OCI-LY1 (cell line): Measurements from ENCODE around the gene MZF1.

Experiments
- H2AFZ ChIP-seq: fragments of 200-600 bp; sonication (generic), shearing (Covaris generic); 2 replicates; pipeline ENCODE4 v1.6.0; 2014; ENCODE audit warnings: antibody characterized with exemption, mild to moderate bottlenecking, low read length
- H3F3A ChIP-seq: fragments of 200-600 bp; sonication (generic), shearing (Covaris generic); 2 replicates; pipeline ENCODE4 v1.6.0; 2014; ENCODE audit warnings: mild to moderate bottlenecking, antibody characterized with exemption, low read length, moderate library complexity; ENCODE audit not compliant: insufficient read depth
- H3K27ac ChIP-seq: fragments of 200-600 bp; sonication (generic); 2 replicates; pipeline ENCODE4 v1.5.1; 2014; ENCODE audit warnings: low read length, mixed run types, mild to moderate bottlenecking, low read depth; ENCODE audit not compliant: poor library complexity, severe bottlenecking
- H3K27me3 ChIP-seq: fragments of 200-600 bp; sonication (generic); 2 replicates; pipeline ENCODE4 v1.6.0; 2014; ENCODE audit warnings: antibody characterized with exemption, mild to moderate bottlenecking, low read length, moderate library complexity; ENCODE audit not compliant: insufficient read depth
- H3K36me3 ChIP-seq: fragments of 200-600 bp; sonication (generic); 2 replicates; pipeline ENCODE4 v1.6.1; 2014; ENCODE audit warnings: mild to moderate bottlenecking, antibody characterized with exemption, low read length, moderate library complexity, mixed read lengths; ENCODE audit not compliant: insufficient read depth
- H3K4me1 ChIP-seq: fragments of 200-600 bp; sonication (generic); 2 replicates; pipeline ENCODE4 v1.5.1; 2014; ENCODE audit warnings: mild to moderate bottlenecking, low read length, moderate library complexity; ENCODE audit not compliant: insufficient read depth, severe bottlenecking
- H3K4me2 ChIP-seq: fragments of 200-600 bp; sonication (generic), shearing (Covaris generic); 2 replicates; pipeline ENCODE4 v1.6.1; 2014; ENCODE audit warnings: low read length
- H3K4me3 ChIP-seq: fragments of 200-600 bp; sonication (generic); 2 replicates; pipeline ENCODE4 v1.5.1; 2014; ENCODE audit warnings: low read length, low read depth, mild to moderate bottlenecking, mixed read lengths; ENCODE audit not compliant: poor library complexity, severe bottlenecking
- H3K79me2 ChIP-seq: fragments of 200-600 bp; shearing (Covaris generic); 2 replicates; pipeline ENCODE4 v1.6.1; 2016; ENCODE audit warnings: mixed run types, low read length, mixed read lengths; ENCODE audit not compliant: insufficient read depth
- H3K9ac ChIP-seq: fragments of 200-600 bp; sonication (generic), shearing (Covaris generic); 2 replicates; pipeline ENCODE4 v1.6.1; 2014; ENCODE audit warnings: mild to moderate bottlenecking, low read length, mixed read lengths
- H3K9me2 ChIP-seq: fragments of 200-600 bp; sonication (generic), shearing (Covaris generic); 2 replicates; pipeline ENCODE4 v1.6.1; 2014; ENCODE audit warnings: low read depth, mild to moderate bottlenecking, low read length, mixed read lengths
- H3K9me3 ChIP-seq: fragments of 200-600 bp; shearing (Covaris generic); 2 replicates; pipeline ENCODE4 v1.6.1; 2014; ENCODE audit warnings: low read length, mixed read lengths
- H4K20me1 ChIP-seq: fragments of 200-600 bp; sonication (generic), shearing (Covaris generic); 2 replicates; pipeline ENCODE4 v1.6.0; 2016; ENCODE audit warnings: mild to moderate bottlenecking, low read length; ENCODE audit not compliant: insufficient read depth
- EZH2 ChIP-seq: fragments of 200-600 bp; sonication (generic), shearing (Covaris generic); IDR thresholded peaks from 2 replicates; pipeline ENCODE4 v1.8.0; 2017; ENCODE audit warnings: borderline replicate concordance, mixed run types, mild to moderate bottlenecking, antibody characterized with exemption, low read length, moderate library complexity, mixed read lengths
- TF ChIP-seq, protein P1 (sequence below): fragments of 200-600 bp; sonication (generic), shearing (Covaris generic); IDR thresholded peaks from 2 replicates; pipeline ENCODE4 v1.5.1; 2017; ENCODE audit warnings: mild to moderate bottlenecking, antibody characterized with exemption, low read length, moderate library complexity, mixed read lengths

MZF1 gene

DNA sequence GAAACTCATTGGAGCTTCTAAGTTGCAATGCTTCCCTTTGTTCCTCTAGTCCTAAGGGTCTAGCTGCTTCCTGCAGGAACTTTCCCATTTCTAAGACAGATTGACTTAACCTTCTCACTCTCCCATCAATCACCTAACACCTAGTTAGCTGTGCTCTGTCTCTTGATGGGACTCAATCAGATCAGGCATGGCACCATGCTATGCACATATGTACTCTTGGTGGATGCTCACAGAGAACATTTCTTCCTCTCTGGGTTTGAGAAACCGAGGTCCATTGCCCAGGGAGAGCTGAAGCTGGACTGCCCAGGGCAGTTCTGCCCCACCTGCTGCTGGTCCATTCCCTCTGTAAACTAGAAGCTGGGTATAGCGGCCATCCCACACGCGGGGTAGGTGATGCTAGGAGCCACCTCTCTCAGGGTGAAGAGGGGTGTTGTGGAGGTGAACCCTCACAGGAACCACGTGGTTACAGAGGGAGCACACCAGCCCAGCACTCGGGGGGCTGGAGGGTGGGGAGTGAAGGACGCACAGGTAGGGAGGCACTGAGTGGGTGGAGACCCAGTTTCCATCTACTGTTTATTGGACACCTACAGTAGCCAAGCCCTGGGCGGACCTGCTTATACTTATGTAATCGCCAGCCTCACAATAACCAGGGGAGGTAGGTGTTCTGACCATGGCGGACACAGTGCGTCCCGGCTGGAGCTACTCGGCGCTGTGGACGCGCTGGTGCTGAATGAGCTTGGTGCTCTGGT lies 11.6 kb downstream of the MZF1 start:
- H3K9ac ChIP-seq = peak overlapping the region; percentile 67
- no peaks in the 10 kb centered on the region for H4K20me1 ChIP-seq
- H3K36me3 ChIP-seq = peaks cover 7% of the 10 kb centered on the region; the same call in 1 of the 2 replicates
- peaks cover 54% of the 10 kb centered on the region for H3K4me1 ChIP-seq
- peaks cover 15% of the 10 kb centered on the region for H3K79me2 ChIP-seq
- no peak overlapping the region for H2AFZ ChIP-seq
- H3K4me2 ChIP-seq = peak overlapping the region; percentile 69
- H3K27ac ChIP-seq = peak overlapping the region; percentile 99
- H3K9me3 ChIP-seq = no peaks in the 10 kb centered on the region
- TF ChIP-seq EZH2 = no peak
- TF ChIP-seq, protein P1, sequence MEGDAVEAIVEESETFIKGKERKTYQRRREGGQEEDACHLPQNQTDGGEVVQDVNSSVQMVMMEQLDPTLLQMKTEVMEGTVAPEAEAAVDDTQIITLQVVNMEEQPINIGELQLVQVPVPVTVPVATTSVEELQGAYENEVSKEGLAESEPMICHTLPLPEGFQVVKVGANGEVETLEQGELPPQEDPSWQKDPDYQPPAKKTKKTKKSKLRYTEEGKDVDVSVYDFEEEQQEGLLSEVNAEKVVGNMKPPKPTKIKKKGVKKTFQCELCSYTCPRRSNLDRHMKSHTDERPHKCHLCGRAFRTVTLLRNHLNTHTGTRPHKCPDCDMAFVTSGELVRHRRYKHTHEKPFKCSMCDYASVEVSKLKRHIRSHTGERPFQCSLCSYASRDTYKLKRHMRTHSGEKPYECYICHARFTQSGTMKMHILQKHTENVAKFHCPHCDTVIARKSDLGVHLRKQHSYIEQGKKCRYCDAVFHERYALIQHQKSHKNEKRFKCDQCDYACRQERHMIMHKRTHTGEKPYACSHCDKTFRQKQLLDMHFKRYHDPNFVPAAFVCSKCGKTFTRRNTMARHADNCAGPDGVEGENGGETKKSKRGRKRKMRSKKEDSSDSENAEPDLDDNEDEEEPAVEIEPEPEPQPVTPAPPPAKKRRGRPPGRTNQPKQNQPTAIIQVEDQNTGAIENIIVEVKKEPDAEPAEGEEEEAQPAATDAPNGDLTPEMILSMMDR = no peak
- H3F3A ChIP-seq = peaks cover 18% of the 10 kb centered on the region
- H3K9me2 ChIP-seq = no peaks in the 10 kb centered on the region
- H3K4me3 ChIP-seq = peak overlapping the region; percentile 59
- no peaks in the 10 kb centered on the region for H3K27me3 ChIP-seq

DNA sequence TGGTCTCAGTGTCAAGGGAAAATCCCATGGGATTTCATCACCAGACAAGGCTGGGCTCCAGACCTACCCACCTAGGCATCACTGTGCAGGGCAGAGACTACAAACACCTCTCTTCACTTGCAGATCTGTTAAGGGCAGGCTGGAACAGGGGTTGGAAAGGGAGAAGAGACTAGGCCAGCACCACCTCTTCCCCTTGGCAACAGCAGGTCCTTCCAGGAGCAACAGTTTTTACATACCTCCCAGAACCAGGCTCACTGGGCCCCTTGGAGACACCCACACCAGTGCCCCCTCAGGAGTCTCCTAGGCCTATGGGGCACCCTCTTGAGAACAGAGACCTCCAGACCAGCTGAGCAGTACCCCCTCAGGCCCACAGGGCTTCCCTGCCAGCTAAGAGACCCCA lies 12.2 kb downstream of the MZF1 start:
- peaks cover 60% of the 10 kb centered on the region for H3K4me1 ChIP-seq
- peaks cover 19% of the 10 kb centered on the region for H3K79me2 ChIP-seq
- no peaks in the 10 kb centered on the region for H3K27me3 ChIP-seq
- H3K9ac ChIP-seq = no peak overlapping the region; the same call in 1 of the 2 replicates
- H4K20me1 ChIP-seq = no peaks in the 10 kb centered on the region
- H2AFZ ChIP-seq = no peak overlapping the region
- no peak overlapping the region for H3K4me2 ChIP-seq
- H3K4me3 ChIP-seq = no peak overlapping the region
- peaks cover 18% of the 10 kb centered on the region for H3F3A ChIP-seq
- H3K27ac ChIP-seq = peak overlapping the region; percentile 99
- no peaks in the 10 kb centered on the region for H3K9me2 ChIP-seq
- peaks cover 14% of the 10 kb centered on the region; the same call in 1 of the 2 replicates for H3K36me3 ChIP-seq
- H3K9me3 ChIP-seq = no peaks in the 10 kb centered on the region
- TF ChIP-seq EZH2 = no peak
- TF ChIP-seq, protein P1 = no peak

DNA sequence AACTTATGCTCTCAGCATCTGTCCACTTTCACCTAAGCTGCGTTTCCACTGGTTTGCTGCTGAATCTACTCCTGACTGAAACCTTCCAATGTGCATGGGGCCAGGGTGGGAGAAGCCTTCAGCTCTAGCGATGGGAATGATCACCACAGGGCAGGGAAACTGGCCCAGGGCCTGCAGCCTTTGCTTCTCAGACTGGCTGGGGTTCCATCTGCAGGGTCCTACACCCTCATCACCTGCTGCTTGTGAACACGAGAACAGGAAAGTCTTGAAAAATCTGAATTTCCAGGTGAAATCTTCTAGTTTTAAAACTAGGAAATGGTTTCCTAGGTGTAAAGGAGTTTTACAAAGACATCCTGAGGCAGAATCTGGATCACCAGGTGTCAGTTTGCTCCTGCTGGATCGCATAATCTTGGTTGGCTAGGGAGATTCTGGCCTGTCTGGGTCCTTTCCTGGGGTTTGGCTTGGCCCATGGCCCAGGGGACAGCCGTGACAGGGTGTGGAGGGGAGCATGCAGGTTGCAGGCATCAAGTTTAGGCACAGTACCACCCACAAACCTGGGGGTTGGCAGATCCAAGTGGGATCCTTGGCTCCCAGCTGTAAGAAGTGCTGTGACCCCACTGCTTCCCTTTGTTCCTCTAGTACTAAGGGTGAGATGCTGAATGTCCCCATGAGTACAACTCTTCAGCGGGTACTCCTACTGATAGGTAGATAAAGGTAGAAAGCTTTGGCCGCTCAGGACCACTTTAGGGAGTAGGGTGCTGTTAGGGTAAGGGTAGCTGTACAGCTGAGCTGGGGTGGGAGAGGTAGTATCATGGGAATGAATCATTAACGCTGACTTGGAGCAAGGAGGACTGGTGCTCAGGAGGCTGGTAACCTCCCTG lies 12.9 kb downstream of the MZF1 start:
- Histone ChIP-seq H2AFZ (no peak overlapping the region), H3F3A (peaks cover 18% of the 10 kb centered on the region), H3K4me3 (peak overlapping the region; percentile 91), H3K9me3 (no peaks in the 10 kb centered on the region), H3K79me2 (peaks cover 19% of the 10 kb centered on the region), H3K36me3 (peaks cover 20% of the 10 kb centered on the region; the same call in 1 of the 2 replicates), H3K27me3 (no peaks in the 10 kb centered on the region), H3K27ac (peak overlapping the region; percentile 99), H3K4me2 (peak overlapping the region; percentile 96), H4K20me1 (no peaks in the 10 kb centered on the region), H3K9me2 (no peaks in the 10 kb centered on the region), H3K9ac (peak overlapping the region; percentile 99), H3K4me1 (peaks cover 67% of the 10 kb centered on the region)
- TF ChIP-seq, protein P1 = no peak
- no peak for TF ChIP-seq EZH2
